OCI-LY3 (cell line): Measurements from ENCODE around the gene INTS6.

ENCODE experiments used
- EZH2phosphoT487 ChIP-seq: fragments of 200-600 bp; shearing (Covaris generic); IDR thresholded peaks from 2 replicates; pipeline ENCODE4 v1.6.1; 2018; ENCODE audit warnings: antibody characterized with exemption, mixed run types, low read depth
- TF ChIP-seq, protein P1 (sequence below): fragments of 200-600, 300-600 bp; sonication (generic); IDR thresholded peaks from 2 replicates; pipeline ENCODE4 v1.5.1; 2014; ENCODE audit warnings: antibody characterized with exemption, low read length, low read depth

GRCh38 chr13:51346397-51346796, 106.4 kb downstream of the INTS6 start:
- TF ChIP-seq, protein P1, sequence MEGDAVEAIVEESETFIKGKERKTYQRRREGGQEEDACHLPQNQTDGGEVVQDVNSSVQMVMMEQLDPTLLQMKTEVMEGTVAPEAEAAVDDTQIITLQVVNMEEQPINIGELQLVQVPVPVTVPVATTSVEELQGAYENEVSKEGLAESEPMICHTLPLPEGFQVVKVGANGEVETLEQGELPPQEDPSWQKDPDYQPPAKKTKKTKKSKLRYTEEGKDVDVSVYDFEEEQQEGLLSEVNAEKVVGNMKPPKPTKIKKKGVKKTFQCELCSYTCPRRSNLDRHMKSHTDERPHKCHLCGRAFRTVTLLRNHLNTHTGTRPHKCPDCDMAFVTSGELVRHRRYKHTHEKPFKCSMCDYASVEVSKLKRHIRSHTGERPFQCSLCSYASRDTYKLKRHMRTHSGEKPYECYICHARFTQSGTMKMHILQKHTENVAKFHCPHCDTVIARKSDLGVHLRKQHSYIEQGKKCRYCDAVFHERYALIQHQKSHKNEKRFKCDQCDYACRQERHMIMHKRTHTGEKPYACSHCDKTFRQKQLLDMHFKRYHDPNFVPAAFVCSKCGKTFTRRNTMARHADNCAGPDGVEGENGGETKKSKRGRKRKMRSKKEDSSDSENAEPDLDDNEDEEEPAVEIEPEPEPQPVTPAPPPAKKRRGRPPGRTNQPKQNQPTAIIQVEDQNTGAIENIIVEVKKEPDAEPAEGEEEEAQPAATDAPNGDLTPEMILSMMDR: no peak
- no peak for TF ChIP-seq EZH2phosphoT487
